ENCODE data around the gene CTNNA2. TPM values are rescaled to one million over a fixed set of nuclear protein-coding genes. Genes with fewer than 3 reads are reported as not detected.

Gene CTNNA2
- total and polyA plus RNA-seq, 2 of the 8 experiments (the other 6 are each of a cell fraction or from before 2014, with no cell fraction given), result 3.9 to 9.0 TPM

DNA sequence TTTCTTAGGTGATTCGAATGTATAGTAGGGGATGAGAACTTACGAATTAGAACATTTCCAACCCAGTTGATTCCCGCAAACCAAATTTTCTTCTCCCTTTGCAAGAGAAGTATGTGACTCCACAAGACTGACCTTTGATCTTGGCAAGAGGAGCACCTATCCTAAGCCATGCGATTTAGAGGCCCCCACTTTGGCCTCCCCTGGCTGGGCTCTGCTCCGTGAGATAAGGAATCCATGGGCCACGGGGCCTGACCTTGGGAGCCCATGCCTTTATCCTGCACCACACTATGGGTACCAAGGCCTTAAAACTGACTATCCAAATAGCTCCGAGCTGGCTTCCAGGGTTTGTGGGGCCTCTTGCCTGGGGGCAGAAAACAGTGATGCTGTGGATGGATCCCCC lies 656.0 kb downstream of the CTNNA2 start (continued):
- TF ChIP-seq, protein P1, sequence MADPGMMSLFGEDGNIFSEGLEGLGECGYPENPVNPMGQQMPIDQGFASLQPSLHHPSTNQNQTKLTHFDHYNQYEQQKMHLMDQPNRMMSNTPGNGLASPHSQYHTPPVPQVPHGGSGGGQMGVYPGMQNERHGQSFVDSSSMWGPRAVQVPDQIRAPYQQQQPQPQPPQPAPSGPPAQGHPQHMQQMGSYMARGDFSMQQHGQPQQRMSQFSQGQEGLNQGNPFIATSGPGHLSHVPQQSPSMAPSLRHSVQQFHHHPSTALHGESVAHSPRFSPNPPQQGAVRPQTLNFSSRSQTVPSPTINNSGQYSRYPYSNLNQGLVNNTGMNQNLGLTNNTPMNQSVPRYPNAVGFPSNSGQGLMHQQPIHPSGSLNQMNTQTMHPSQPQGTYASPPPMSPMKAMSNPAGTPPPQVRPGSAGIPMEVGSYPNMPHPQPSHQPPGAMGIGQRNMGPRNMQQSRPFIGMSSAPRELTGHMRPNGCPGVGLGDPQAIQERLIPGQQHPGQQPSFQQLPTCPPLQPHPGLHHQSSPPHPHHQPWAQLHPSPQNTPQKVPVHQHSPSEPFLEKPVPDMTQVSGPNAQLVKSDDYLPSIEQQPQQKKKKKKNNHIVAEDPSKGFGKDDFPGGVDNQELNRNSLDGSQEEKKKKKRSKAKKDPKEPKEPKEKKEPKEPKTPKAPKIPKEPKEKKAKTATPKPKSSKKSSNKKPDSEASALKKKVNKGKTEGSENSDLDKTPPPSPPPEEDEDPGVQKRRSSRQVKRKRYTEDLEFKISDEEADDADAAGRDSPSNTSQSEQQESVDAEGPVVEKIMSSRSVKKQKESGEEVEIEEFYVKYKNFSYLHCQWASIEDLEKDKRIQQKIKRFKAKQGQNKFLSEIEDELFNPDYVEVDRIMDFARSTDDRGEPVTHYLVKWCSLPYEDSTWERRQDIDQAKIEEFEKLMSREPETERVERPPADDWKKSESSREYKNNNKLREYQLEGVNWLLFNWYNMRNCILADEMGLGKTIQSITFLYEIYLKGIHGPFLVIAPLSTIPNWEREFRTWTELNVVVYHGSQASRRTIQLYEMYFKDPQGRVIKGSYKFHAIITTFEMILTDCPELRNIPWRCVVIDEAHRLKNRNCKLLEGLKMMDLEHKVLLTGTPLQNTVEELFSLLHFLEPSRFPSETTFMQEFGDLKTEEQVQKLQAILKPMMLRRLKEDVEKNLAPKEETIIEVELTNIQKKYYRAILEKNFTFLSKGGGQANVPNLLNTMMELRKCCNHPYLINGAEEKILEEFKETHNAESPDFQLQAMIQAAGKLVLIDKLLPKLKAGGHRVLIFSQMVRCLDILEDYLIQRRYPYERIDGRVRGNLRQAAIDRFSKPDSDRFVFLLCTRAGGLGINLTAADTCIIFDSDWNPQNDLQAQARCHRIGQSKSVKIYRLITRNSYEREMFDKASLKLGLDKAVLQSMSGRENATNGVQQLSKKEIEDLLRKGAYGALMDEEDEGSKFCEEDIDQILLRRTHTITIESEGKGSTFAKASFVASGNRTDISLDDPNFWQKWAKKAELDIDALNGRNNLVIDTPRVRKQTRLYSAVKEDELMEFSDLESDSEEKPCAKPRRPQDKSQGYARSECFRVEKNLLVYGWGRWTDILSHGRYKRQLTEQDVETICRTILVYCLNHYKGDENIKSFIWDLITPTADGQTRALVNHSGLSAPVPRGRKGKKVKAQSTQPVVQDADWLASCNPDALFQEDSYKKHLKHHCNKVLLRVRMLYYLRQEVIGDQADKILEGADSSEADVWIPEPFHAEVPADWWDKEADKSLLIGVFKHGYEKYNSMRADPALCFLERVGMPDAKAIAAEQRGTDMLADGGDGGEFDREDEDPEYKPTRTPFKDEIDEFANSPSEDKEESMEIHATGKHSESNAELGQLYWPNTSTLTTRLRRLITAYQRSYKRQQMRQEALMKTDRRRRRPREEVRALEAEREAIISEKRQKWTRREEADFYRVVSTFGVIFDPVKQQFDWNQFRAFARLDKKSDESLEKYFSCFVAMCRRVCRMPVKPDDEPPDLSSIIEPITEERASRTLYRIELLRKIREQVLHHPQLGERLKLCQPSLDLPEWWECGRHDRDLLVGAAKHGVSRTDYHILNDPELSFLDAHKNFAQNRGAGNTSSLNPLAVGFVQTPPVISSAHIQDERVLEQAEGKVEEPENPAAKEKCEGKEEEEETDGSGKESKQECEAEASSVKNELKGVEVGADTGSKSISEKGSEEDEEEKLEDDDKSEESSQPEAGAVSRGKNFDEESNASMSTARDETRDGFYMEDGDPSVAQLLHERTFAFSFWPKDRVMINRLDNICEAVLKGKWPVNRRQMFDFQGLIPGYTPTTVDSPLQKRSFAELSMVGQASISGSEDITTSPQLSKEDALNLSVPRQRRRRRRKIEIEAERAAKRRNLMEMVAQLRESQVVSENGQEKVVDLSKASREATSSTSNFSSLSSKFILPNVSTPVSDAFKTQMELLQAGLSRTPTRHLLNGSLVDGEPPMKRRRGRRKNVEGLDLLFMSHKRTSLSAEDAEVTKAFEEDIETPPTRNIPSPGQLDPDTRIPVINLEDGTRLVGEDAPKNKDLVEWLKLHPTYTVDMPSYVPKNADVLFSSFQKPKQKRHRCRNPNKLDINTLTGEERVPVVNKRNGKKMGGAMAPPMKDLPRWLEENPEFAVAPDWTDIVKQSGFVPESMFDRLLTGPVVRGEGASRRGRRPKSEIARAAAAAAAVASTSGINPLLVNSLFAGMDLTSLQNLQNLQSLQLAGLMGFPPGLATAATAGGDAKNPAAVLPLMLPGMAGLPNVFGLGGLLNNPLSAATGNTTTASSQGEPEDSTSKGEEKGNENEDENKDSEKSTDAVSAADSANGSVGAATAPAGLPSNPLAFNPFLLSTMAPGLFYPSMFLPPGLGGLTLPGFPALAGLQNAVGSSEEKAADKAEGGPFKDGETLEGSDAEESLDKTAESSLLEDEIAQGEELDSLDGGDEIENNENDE (IDR thresholded peaks at IDR 0.05; ENCODE audit: insufficient replicate concordance, low read length), result no peak
- no peak for TF ChIP-seq TAF7 (optimal IDR thresholded peaks at IDR 0.05; ENCODE audit: borderline replicate concordance, low read depth, low read length)
- no peak for TF ChIP-seq RAD21 (IDR thresholded peaks at IDR 0.05 in 1 of 2, conservative IDR thresholded peaks at IDR 0.05 in 1 of 2; ENCODE audit: low read depth in 2 of 2, low read length in 2 of 2)
- no peak for TF ChIP-seq NRF1 (IDR thresholded peaks at IDR 0.05; ENCODE audit: low read depth, low read length)

Measured in H1 (cell line).